GM21390 (cell line): ENCODE results near the gene PVALEF.
"Not testable (repeated sequence)": the region's sequence is repeated elsewhere in the genome, so short reads cannot be mapped to it uniquely, and the experiment has no call there.

ENCODE experiments used
- ATAC-seq: cut with Tn5 transposase; IDR thresholded peaks from one replicate; pipeline ENCODE4 v1.9.1; 2021; ENCODE audit not compliant: unreplicated experiment

Gene PVALEF

GRCh38 chr17:81143717-81144422 is 21.4 kb upstream of the PVALEF start:
- ATAC-seq, result no peak

GRCh38 chr17:81144423-81144781 is 20.9 kb upstream of the PVALEF start:
- no peak for ATAC-seq

- ATAC-seq, result not testable (repeated sequence)
These were observed 19.1 kb upstream of the PVALEF start for GRCh38 chr17:81146208-81146607.

- no peak for ATAC-seq
These were observed 17.6 kb upstream of the PVALEF start for GRCh38 chr17:81147701-81148100.

GRCh38 chr17:81148571-81148970 is 16.7 kb upstream of the PVALEF start:
- ATAC-seq, result no peak

GRCh38 chr17:81148986-81149533 is 16.2 kb upstream of the PVALEF start:
- ATAC-seq, result no peak

- ATAC-seq, result no peak
These were observed 14.8 kb upstream of the PVALEF start for GRCh38 chr17:81150377-81151077.

GRCh38 chr17:81151278-81151677 is 14.0 kb upstream of the PVALEF start:
- no peak for ATAC-seq

- no peak for ATAC-seq
These were observed 12.9 kb upstream of the PVALEF start for GRCh38 chr17:81152288-81152828.

GRCh38 chr17:81153340-81153803 is 11.9 kb upstream of the PVALEF start:
- ATAC-seq, result no peak

- ATAC-seq, result not testable (repeated sequence)
These were observed 11.3 kb upstream of the PVALEF start for GRCh38 chr17:81154016-81154415.

GRCh38 chr17:81154961-81155360 is 10.3 kb upstream of the PVALEF start:
- ATAC-seq, result no peak

- ATAC-seq, result no peak
These were observed 8.2 kb upstream of the PVALEF start for GRCh38 chr17:81156866-81157805.

GRCh38 chr17:81157848-81158687 is 7.2 kb upstream of the PVALEF start:
- no peak for ATAC-seq

GRCh38 chr17:81158688-81159590 is 6.4 kb upstream of the PVALEF start:
- no peak for ATAC-seq

GRCh38 chr17:81159611-81160265 is 5.6 kb upstream of the PVALEF start:
- no peak for ATAC-seq

- ATAC-seq, result no peak
These were observed 5.0 kb upstream of the PVALEF start for GRCh38 chr17:81160306-81160705.

GRCh38 chr17:81160747-81161453 is 4.4 kb upstream of the PVALEF start:
- ATAC-seq, result no peak
